Loucy (cell line): ENCODE data around the gene TP63.

Source experiments
- H2AFZ ChIP-seq: fragments of 200-600 bp; sonication (generic); 2 replicates; pipeline ENCODE4 v1.6.0; 2016; ENCODE audit warnings: antibody characterized with exemption, mild to moderate bottlenecking, low read length, moderate library complexity
- H3F3A ChIP-seq: fragments of 200-600 bp; 2 replicates; pipeline ENCODE4 v1.6.0; 2016; ENCODE audit warnings: antibody characterized with exemption, low read depth, mild to moderate bottlenecking
- H3K27me3 ChIP-seq: fragments of 200-600 bp; sonication (generic); 2 replicates; pipeline ENCODE4 v1.6.1; 2014; ENCODE audit warnings: low read length, mild to moderate bottlenecking; ENCODE audit not compliant: insufficient read depth, poor library complexity, severe bottlenecking
- H3K36me3 ChIP-seq: fragments of 200-600 bp; sonication (generic); 2 replicates; pipeline ENCODE4 v1.6.1; 2016; ENCODE audit warnings: low read length; ENCODE audit not compliant: insufficient read depth
- H3K4me1 ChIP-seq: fragments of 200-600 bp; sonication (generic); 2 replicates; pipeline ENCODE4 v1.5.1; 2014; ENCODE audit warnings: low read length, mild to moderate bottlenecking; ENCODE audit not compliant: insufficient read depth, poor library complexity, severe bottlenecking
- H3K4me2 ChIP-seq: fragments of 200-600 bp; sonication (generic); 2 replicates; pipeline ENCODE4 v1.6.0; 2014; ENCODE audit warnings: antibody characterized with exemption, low read length, low read depth, mild to moderate bottlenecking; ENCODE audit not compliant: poor library complexity, severe bottlenecking
- H3K4me3 ChIP-seq: fragments of 200-600 bp; sonication (generic); 2 replicates; pipeline ENCODE4 v1.5.1; 2014; ENCODE audit warnings: low read length, mild to moderate bottlenecking, mixed read lengths; ENCODE audit not compliant: poor library complexity, severe bottlenecking
- H3K79me2 ChIP-seq: fragments of 200-600 bp; sonication (generic); 2 replicates; pipeline ENCODE4 v1.6.1; 2014; ENCODE audit warnings: low read length; ENCODE audit not compliant: insufficient read depth
- H3K9ac ChIP-seq: fragments of 200-600 bp; sonication (generic); 2 replicates; pipeline ENCODE4 v1.6.0; 2014; ENCODE audit warnings: mild to moderate bottlenecking, low read depth, low read length, moderate library complexity; ENCODE audit not compliant: poor library complexity, severe bottlenecking
- H3K9me2 ChIP-seq: fragments of 200-600 bp; sonication (generic); replicated peaks from 2 replicates; pipeline ENCODE4 v1.6.1; 2016; ENCODE audit warnings: low read depth, low read length, mixed read lengths
- H3K9me3 ChIP-seq: fragments of 200-600 bp; sonication (generic); 2 replicates; pipeline ENCODE4 v1.6.1; 2014; ENCODE audit warnings: mild to moderate bottlenecking, antibody characterized with exemption, low read length, low read depth; ENCODE audit not compliant: insufficient read depth
- H4K20me1 ChIP-seq: fragments of 200-600 bp; sonication (generic); 2 replicates; pipeline ENCODE4 v1.6.0; 2014; ENCODE audit warnings: antibody characterized with exemption, low read length, mild to moderate bottlenecking; ENCODE audit not compliant: insufficient read depth, poor library complexity, severe bottlenecking
- EZH2phosphoT487 ChIP-seq: fragments of 200-600 bp; IDR thresholded peaks from 2 replicates; pipeline ENCODE4 v1.6.1; 2018; ENCODE audit warnings: antibody characterized with exemption, mild to moderate bottlenecking, moderate library complexity, borderline replicate concordance
- TF ChIP-seq, protein P1 (sequence below): fragments of 200-600 bp; sonication (generic); conservative IDR thresholded peaks from 2 replicates; pipeline ENCODE4 v1.5.1; 2014; ENCODE audit warnings: mild to moderate bottlenecking, antibody characterized with exemption, low read length

TP63 gene

DNA sequence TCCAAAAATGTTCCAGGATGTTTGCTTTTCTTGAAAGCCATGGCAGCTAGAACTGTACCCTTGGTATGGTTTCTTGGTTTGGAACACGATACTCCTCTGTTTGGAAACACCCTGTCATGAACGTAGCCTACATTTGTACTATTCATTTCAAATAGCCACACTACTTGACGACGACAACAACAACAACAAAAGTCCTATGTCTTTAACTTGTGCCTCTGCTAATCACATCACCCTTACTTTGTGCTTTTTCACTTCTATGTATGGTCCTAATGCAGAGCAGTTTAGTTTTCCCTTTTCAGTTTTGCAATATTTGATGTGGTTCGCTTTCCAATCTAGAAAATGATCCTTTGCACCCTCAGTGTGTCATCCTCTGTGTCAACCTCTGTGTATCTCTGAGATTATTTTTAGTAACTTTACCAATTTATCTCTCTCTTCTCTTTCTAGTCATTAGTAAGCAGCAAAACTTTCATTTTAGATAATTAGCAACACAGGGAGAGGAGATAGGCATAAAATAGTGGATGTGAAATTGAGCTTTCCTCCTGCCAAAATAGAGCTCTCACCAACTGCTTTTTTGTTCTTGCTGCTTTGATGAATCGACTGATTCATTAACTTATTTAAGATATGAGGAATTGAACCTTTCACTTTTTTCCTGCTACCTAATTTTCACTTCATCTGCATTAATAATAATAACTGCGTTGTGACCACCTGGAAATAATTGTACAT, 44.1 kb upstream of the TP63 start:
- Histone ChIP-seq H3K4me2 (no peak overlapping the region), H3K36me3 (no peaks in the 10 kb centered on the region), H3F3A (no peaks in the 10 kb centered on the region), H2AFZ (no peak overlapping the region), H3K79me2 (no peaks in the 10 kb centered on the region), H3K9ac (no peak overlapping the region), H4K20me1 (no peaks in the 10 kb centered on the region), H3K27me3 (no peaks in the 10 kb centered on the region), H3K9me2 (no peaks in the 10 kb centered on the region), H3K9me3 (0 out of 2 replicates have a peak, but pooled peaks cover 2% of the 10 kb centered on the region), H3K4me1 (no peaks in the 10 kb centered on the region), H3K4me3 (no peak overlapping the region)
- TF ChIP-seq EZH2phosphoT487: no peak
- TF ChIP-seq, protein P1, sequence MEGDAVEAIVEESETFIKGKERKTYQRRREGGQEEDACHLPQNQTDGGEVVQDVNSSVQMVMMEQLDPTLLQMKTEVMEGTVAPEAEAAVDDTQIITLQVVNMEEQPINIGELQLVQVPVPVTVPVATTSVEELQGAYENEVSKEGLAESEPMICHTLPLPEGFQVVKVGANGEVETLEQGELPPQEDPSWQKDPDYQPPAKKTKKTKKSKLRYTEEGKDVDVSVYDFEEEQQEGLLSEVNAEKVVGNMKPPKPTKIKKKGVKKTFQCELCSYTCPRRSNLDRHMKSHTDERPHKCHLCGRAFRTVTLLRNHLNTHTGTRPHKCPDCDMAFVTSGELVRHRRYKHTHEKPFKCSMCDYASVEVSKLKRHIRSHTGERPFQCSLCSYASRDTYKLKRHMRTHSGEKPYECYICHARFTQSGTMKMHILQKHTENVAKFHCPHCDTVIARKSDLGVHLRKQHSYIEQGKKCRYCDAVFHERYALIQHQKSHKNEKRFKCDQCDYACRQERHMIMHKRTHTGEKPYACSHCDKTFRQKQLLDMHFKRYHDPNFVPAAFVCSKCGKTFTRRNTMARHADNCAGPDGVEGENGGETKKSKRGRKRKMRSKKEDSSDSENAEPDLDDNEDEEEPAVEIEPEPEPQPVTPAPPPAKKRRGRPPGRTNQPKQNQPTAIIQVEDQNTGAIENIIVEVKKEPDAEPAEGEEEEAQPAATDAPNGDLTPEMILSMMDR: no peak

- Histone ChIP-seq H3K4me2 (no peak overlapping the region), H2AFZ (peak overlapping the region; percentile 7; the same call in 1 of the 2 replicates), H3K9me3 (0 out of 2 replicates have a peak, but pooled peaks cover 6% of the 10 kb centered on the region), H3K9me2 (no peaks in the 10 kb centered on the region), H3K4me1 (no peaks in the 10 kb centered on the region), H3K36me3 (no peaks in the 10 kb centered on the region), H3K9ac (no peak overlapping the region), H3K4me3 (no peak overlapping the region), H3K79me2 (no peaks in the 10 kb centered on the region), H3K27me3 (no peaks in the 10 kb centered on the region), H3F3A (no peaks in the 10 kb centered on the region), H4K20me1 (no peaks in the 10 kb centered on the region)
- TF ChIP-seq, protein P1: no peak
- TF ChIP-seq EZH2phosphoT487: no peak
Observed at GRCh38 chr3:189587664-189588040, 43.5 kb upstream of the TP63 start.

GRCh38 chr3:189588070-189588469, 43.1 kb upstream of the TP63 start:
- no peak overlapping the region for H3K4me2 ChIP-seq
- no peaks in the 10 kb centered on the region for H3K4me1 ChIP-seq
- no peaks in the 10 kb centered on the region for H3K79me2 ChIP-seq
- H3K9ac ChIP-seq: no peak overlapping the region
- H3K9me3 ChIP-seq: 0 out of 2 replicates have a peak, but pooled peaks cover 6% of the 10 kb centered on the region
- H3K4me3 ChIP-seq: no peak overlapping the region
- H3K9me2 ChIP-seq: no peaks in the 10 kb centered on the region
- TF ChIP-seq, protein P1: no peak
- no peak for TF ChIP-seq EZH2phosphoT487
- no peaks in the 10 kb centered on the region for H3F3A ChIP-seq
- H3K27me3 ChIP-seq: no peaks in the 10 kb centered on the region
- H2AFZ ChIP-seq: peak overlapping the region; percentile 7; the same call in 1 of the 2 replicates
- no peaks in the 10 kb centered on the region for H3K36me3 ChIP-seq
- no peaks in the 10 kb centered on the region for H4K20me1 ChIP-seq
